ENCODE measurements around the gene FMNL2.

Gene FMNL2

DNA sequence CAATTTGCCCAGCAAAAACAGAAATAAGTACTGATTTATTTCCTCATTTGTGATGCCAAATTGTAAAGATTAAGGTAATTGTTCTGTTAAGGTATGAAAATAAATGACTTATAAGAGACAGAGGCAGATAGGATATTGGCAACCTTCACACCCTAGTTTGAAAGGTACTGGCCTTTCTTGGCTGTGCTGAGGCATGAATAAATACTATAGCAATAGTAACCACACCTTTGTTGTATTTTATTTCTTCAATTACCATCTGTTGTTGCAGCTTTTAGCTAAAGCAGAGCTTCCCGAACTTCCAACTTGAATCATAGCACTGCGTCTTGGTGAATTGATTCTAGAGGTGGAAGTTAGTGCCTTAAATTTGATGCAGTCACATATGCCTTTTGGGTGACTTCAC, 55.9 kb downstream of the FMNL2 start:
- H3K9me3 ChIP-seq (ENCODE audit: control insufficient read depth, low read length) = no peaks in the 10 kb centered on the region
- no peak overlapping the region for H2BK120ac ChIP-seq (ENCODE audit: low read depth, low read length)
- H2AFZ ChIP-seq (ENCODE audit: low read depth, low read length) = no peak overlapping the region
- no peak overlapping the region for H2BK15ac ChIP-seq (ENCODE audit: low read depth, poor library complexity, severe bottlenecking)
- no peak overlapping the region for H2BK5ac ChIP-seq (ENCODE audit: low read depth, low read length, poor library complexity, severe bottlenecking)
- H2BK12ac ChIP-seq (ENCODE audit: low read length in 2 of 2) = no peak overlapping the region
- no peak overlapping the region for H3K27ac ChIP-seq (ENCODE audit: low read length, poor library complexity, severe bottlenecking)
- H3K4me3 ChIP-seq (ENCODE audit: insufficient read depth in 1 of 2, low read depth in 1 of 2, low read length in 2 of 2) = no peak overlapping the region
- H3K23ac ChIP-seq (ENCODE audit: low read length in 2 of 2) = no peak overlapping the region
- H3K4me2 ChIP-seq (ENCODE audit: low read length, poor library complexity, severe bottlenecking) = no peak overlapping the region
- no peak overlapping the region for H2AK5ac ChIP-seq (ENCODE audit: low read length, severe bottlenecking)
- no peak overlapping the region for H4K8ac ChIP-seq (ENCODE audit: low read length)
- peaks cover 6 to 8% of the 10 kb centered on the region in 2 experiments for H3K36me3 ChIP-seq (ENCODE audit: control insufficient read depth in 1 of 2, insufficient read depth in 2 of 2, low read depth in 1 of 2, low read length in 2 of 2)
- H3K79me1 ChIP-seq (replicated peaks; ENCODE audit: low read length, poor library complexity, severe bottlenecking) = peaks cover 21% of the 10 kb centered on the region
- 91% methylated on average over 2 of the region's 2 CpGs for WGBS
- H3K4me1 ChIP-seq (ENCODE audit: control insufficient read depth, insufficient read depth, low read depth, low read length) = peaks cover 3% of the 10 kb centered on the region
- H3K27me3 ChIP-seq (ENCODE audit: control insufficient read depth in 1 of 2, insufficient read depth in 1 of 2, low read length in 2 of 2) = no peaks in the 10 kb centered on the region
- no peak overlapping the region for H3K18ac ChIP-seq (ENCODE audit: low read depth in 1 of 2, low read length in 2 of 2)
- no peak overlapping the region for H3K9ac ChIP-seq (ENCODE audit: low read length)
- no peak overlapping the region for H3K4ac ChIP-seq (ENCODE audit: low read depth in 1 of 2, low read length in 2 of 2)
- DNase-seq = no peak
- H3K14ac ChIP-seq (ENCODE audit: low read length in 2 of 2) = no peak overlapping the region
- no peak overlapping the region for H4K91ac ChIP-seq (ENCODE audit: low read length)

DNA sequence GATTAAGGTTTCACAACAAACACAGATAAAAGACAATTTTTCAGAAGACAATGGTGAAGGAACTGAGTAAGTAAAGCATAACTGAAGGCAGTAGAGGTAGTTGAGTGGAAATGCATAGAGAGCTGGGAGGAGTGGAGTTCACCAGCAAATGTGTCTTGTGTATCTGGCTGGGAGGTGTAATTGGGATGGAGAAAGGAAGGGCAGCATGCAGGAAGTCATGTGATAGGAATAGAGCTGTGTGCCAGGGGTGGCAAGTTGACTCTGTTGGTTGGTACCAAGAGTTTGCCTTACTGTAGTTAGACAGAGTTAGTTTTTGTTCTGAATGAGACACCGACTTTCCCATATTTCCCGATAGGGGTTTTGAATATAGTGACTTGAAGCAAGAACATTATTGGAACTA, 56.3 kb downstream of the FMNL2 start:
- no peak overlapping the region for H3K9ac ChIP-seq (ENCODE audit: low read length)

DNA sequence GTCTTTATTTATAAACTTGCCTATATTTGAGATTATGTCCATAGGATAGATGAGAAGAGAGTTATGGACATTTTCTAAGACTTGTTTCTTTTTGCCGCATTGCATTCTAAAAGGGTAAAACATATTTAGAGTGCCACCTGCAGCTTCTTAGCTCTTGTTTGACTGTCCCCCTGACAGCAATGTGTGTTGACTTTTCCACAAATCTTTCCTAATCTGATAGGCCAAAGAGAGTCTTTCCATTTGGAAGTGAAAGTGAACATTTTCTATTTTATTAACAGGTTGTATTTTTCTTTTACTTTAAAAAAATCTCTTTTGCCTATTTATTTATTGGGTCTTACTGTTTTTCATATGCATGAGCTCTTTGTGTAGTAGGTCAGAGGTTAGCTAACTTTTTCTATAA, 58.4 kb downstream of the FMNL2 start:
- Histone ChIP-seq H2BK15ac (ENCODE audit: low read depth, poor library complexity, severe bottlenecking) (no peak overlapping the region), H2AFZ (ENCODE audit: low read depth, low read length) (no peak overlapping the region), H3K79me1 (replicated peaks; ENCODE audit: low read length, poor library complexity, severe bottlenecking) (peaks cover 27% of the 10 kb centered on the region), H3K4me2 (ENCODE audit: low read length, poor library complexity, severe bottlenecking) (no peak overlapping the region), H2AK5ac (ENCODE audit: low read length, severe bottlenecking) (no peak overlapping the region), H3K14ac (ENCODE audit: low read length in 2 of 2) (no peak overlapping the region), H4K8ac (ENCODE audit: low read length) (no peak overlapping the region), H3K4ac (ENCODE audit: low read depth in 1 of 2, low read length in 2 of 2) (no peak overlapping the region), H3K36me3 (ENCODE audit: control insufficient read depth in 1 of 2, insufficient read depth in 2 of 2, low read depth in 1 of 2, low read length in 2 of 2) (peaks cover 6 to 8% of the 10 kb centered on the region in 2 experiments), H3K23ac (ENCODE audit: low read length in 2 of 2) (no peak overlapping the region), H3K4me1 (ENCODE audit: control insufficient read depth, insufficient read depth, low read depth, low read length) (no peaks in the 10 kb centered on the region), H3K9me3 (ENCODE audit: control insufficient read depth, low read length) (no peaks in the 10 kb centered on the region), H4K91ac (ENCODE audit: low read length) (no peak overlapping the region), H3K9ac (ENCODE audit: low read length) (no peak overlapping the region), H2BK12ac (ENCODE audit: low read length in 2 of 2) (no peak overlapping the region), H2BK120ac (ENCODE audit: low read depth, low read length) (no peak overlapping the region), H3K4me3 (ENCODE audit: insufficient read depth in 1 of 2, low read depth in 1 of 2, low read length in 2 of 2) (no peak overlapping the region), H2BK5ac (ENCODE audit: low read depth, low read length, poor library complexity, severe bottlenecking) (no peak overlapping the region), H3K27ac (ENCODE audit: low read length, poor library complexity, severe bottlenecking) (no peak overlapping the region), H3K18ac (ENCODE audit: low read depth in 1 of 2, low read length in 2 of 2) (no peak overlapping the region), H3K27me3 (ENCODE audit: control insufficient read depth in 1 of 2, insufficient read depth in 1 of 2, low read length in 2 of 2) (no peaks in the 10 kb centered on the region)
- 100% methylated on average over 1 of the region's 1 CpG for WGBS
- no peak for DNase-seq

More for the DNA sequence above, 56.3 kb downstream of the FMNL2 start:
- H3K27me3 ChIP-seq (ENCODE audit: control insufficient read depth in 1 of 2, insufficient read depth in 1 of 2, low read length in 2 of 2) = no peaks in the 10 kb centered on the region
- H3K23ac ChIP-seq (ENCODE audit: low read length in 2 of 2) = no peak overlapping the region
- H3K36me3 ChIP-seq (ENCODE audit: control insufficient read depth in 1 of 2, insufficient read depth in 2 of 2, low read depth in 1 of 2, low read length in 2 of 2) = peaks cover 6 to 8% of the 10 kb centered on the region in 2 experiments
- H2AFZ ChIP-seq (ENCODE audit: low read depth, low read length) = no peak overlapping the region
- no peak overlapping the region for H4K8ac ChIP-seq (ENCODE audit: low read length)
- H2BK15ac ChIP-seq (ENCODE audit: low read depth, poor library complexity, severe bottlenecking) = no peak overlapping the region
- H3K14ac ChIP-seq (ENCODE audit: low read length in 2 of 2) = no peak overlapping the region
- H3K27ac ChIP-seq (ENCODE audit: low read length, poor library complexity, severe bottlenecking) = no peak overlapping the region
- no peak overlapping the region for H4K91ac ChIP-seq (ENCODE audit: low read length)
- H3K4ac ChIP-seq (ENCODE audit: low read depth in 1 of 2, low read length in 2 of 2) = no peak overlapping the region
- no peak overlapping the region for H2BK5ac ChIP-seq (ENCODE audit: low read depth, low read length, poor library complexity, severe bottlenecking)
- H2AK5ac ChIP-seq (ENCODE audit: low read length, severe bottlenecking) = no peak overlapping the region
- no peaks in the 10 kb centered on the region for H3K9me3 ChIP-seq (ENCODE audit: control insufficient read depth, low read length)
- DNase-seq = no peak
- no peak overlapping the region for H3K4me3 ChIP-seq (ENCODE audit: insufficient read depth in 1 of 2, low read depth in 1 of 2, low read length in 2 of 2)
- H2BK12ac ChIP-seq (ENCODE audit: low read length in 2 of 2) = no peak overlapping the region
- peaks cover 3% of the 10 kb centered on the region for H3K4me1 ChIP-seq (ENCODE audit: control insufficient read depth, insufficient read depth, low read depth, low read length)
- no CpG with 5 or more reads among the region's 2 CpGs for WGBS
- no peak overlapping the region for H3K18ac ChIP-seq (ENCODE audit: low read depth in 1 of 2, low read length in 2 of 2)
- no peak overlapping the region for H2BK120ac ChIP-seq (ENCODE audit: low read depth, low read length)
- H3K79me1 ChIP-seq (replicated peaks; ENCODE audit: low read length, poor library complexity, severe bottlenecking) = peaks cover 21% of the 10 kb centered on the region
- no peak overlapping the region for H3K4me2 ChIP-seq (ENCODE audit: low read length, poor library complexity, severe bottlenecking)

DNA sequence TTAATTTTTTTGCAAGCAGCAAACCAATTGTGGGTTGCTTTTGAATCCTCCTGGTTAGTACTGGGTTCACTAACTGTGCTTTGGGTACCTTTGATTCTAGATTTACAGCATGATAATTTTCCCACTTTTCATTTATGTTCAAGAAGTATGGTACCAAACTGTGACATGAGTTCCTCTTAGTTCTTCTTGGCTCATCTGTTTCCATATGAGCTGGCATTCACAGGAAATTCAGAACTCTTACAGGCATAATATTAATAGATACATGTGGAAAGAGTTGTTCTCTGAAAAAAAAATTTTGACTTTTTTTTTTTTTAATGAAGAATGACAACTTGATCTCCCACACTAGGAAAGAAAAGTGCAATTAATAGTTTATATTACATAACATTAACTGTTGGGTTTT, 59.4 kb downstream of the FMNL2 start:
- Histone ChIP-seq H2BK5ac (ENCODE audit: low read depth, low read length, poor library complexity, severe bottlenecking) (no peak overlapping the region), H3K23ac (ENCODE audit: low read length in 2 of 2) (no peak overlapping the region), H3K4me1 (ENCODE audit: control insufficient read depth, insufficient read depth, low read depth, low read length) (peaks cover 2% of the 10 kb centered on the region), H3K4ac (ENCODE audit: low read depth in 1 of 2, low read length in 2 of 2) (no peak overlapping the region), H3K27me3 (ENCODE audit: control insufficient read depth in 1 of 2, insufficient read depth in 1 of 2, low read length in 2 of 2) (no peaks in the 10 kb centered on the region), H2BK15ac (ENCODE audit: low read depth, poor library complexity, severe bottlenecking) (no peak overlapping the region), H2AFZ (ENCODE audit: low read depth, low read length) (no peak overlapping the region), H4K91ac (ENCODE audit: low read length) (no peak overlapping the region), H3K4me2 (ENCODE audit: low read length, poor library complexity, severe bottlenecking) (no peak overlapping the region), H3K4me3 (ENCODE audit: insufficient read depth in 1 of 2, low read depth in 1 of 2, low read length in 2 of 2) (no peak overlapping the region), H3K9ac (ENCODE audit: low read length) (no peak overlapping the region), H2BK12ac (ENCODE audit: low read length in 2 of 2) (no peak overlapping the region), H2BK120ac (ENCODE audit: low read depth, low read length) (no peak overlapping the region), H3K14ac (ENCODE audit: low read length in 2 of 2) (no peak overlapping the region), H4K8ac (ENCODE audit: low read length) (no peak overlapping the region), H3K36me3 (ENCODE audit: control insufficient read depth in 1 of 2, insufficient read depth in 2 of 2, low read depth in 1 of 2, low read length in 2 of 2) (peaks cover 6 to 8% of the 10 kb centered on the region in 2 experiments), H2AK5ac (ENCODE audit: low read length, severe bottlenecking) (no peak overlapping the region), H3K9me3 (ENCODE audit: control insufficient read depth, low read length) (no peaks in the 10 kb centered on the region), H3K18ac (ENCODE audit: low read depth in 1 of 2, low read length in 2 of 2) (no peak overlapping the region), H3K79me1 (replicated peaks; ENCODE audit: low read length, poor library complexity, severe bottlenecking) (peaks cover 27% of the 10 kb centered on the region), H3K27ac (ENCODE audit: low read length, poor library complexity, severe bottlenecking) (no peak overlapping the region)
- no peak for DNase-seq

Measured in mesenchymal stem cell (in vitro differentiated cells and primary cell).